Left lung (tissue), 10 donors: ENCODE results near the gene ALG1. TPM values are rescaled to one million over a fixed set of nuclear protein-coding genes. Genes with fewer than 3 reads are reported as not detected.
A peak's percentile ranks its signal among the peaks of the same experiment; 100 is the strongest.
"Not testable (repeated sequence)": the region's sequence is repeated elsewhere in the genome, so short reads cannot be mapped to it uniquely, and the experiment has no call there.

Experiments used
- ATAC-seq: fragments of 200-7000 bp; cut with Tn5 transposase; one replicate; pipeline ENCODE4 v1.9.1; 2020; ENCODE audit warnings: moderate library complexity
- DNase-seq, 4 donors: peaks; one replicate each; pipeline ENCODE4 v3.0.0-alpha.2; 2013 to 2020
- H3K27ac ChIP-seq, 2 donors: fragments of 200-600 bp; sonication (generic) in 1 of 2; one replicate each; pipeline versions ENCODE4 v1.5.0 to v1.8.0; 2020 to 2021
- H3K27me3 ChIP-seq, 2 donors: fragments of 200-600 bp; sonication (generic) in 1 of 2; one replicate each; pipeline versions ENCODE4 v1.5.0 to v1.8.0; 2020 to 2021
- H3K36me3 ChIP-seq, 2 donors: fragments of 200-600 bp; sonication (generic) in 1 of 2; one replicate each; pipeline versions ENCODE4 v1.5.0 to v1.8.0; 2020 to 2021
- H3K4me1 ChIP-seq, 2 donors: fragments of 200-600 bp; one replicate each; pipeline ENCODE4 v1.8.0; 2021
- H3K4me3 ChIP-seq, 2 donors: fragments of 200-600 bp; sonication (generic) in 1 of 2; one replicate each; pipeline versions ENCODE4 v1.5.0 to v1.8.0; 2020 to 2021; ENCODE audit warnings: mild to moderate bottlenecking in 1 of 2
- H3K9me3 ChIP-seq, 2 donors: fragments of 200-600 bp; sonication (generic) in 1 of 2; one replicate each; pipeline versions ENCODE4 v1.5.0 to v1.8.0; 2020 to 2021
- CTCF ChIP-seq, 2 donors: fragments of 200-600 bp; sonication (generic) in 1 of 2; IDR thresholded peaks; one replicate each; pipeline versions ENCODE4 v1.5.0 to v1.8.0; 2021; ENCODE audit warnings: antibody characterized with exemption in 2 of 2
- intact Hi-C, 2 donors: fragments of 100-400 bp; cut with DNase I; formaldehyde crosslinking; loops; one replicate each; pipeline versions ENCODE4 v1.11.2 to v1.14.2; 2022
- polyA plus RNA-seq, 6 donors: library from polyadenylated mRNA; unstranded; fragments of 120-200 nt; gene quantifications; one replicate each; pipeline ENCODE4 v1.2.1, GENCODE V29; 2013; ENCODE audit not compliant: insufficient read length in 6 of 6
- total RNA-seq, 2 donors: library from RNA; stranded (reverse); fragmentation: NEBNext Ultra II Directional; extraction: Animal tissue kit (Norgen Biotek cat#: 25700); gene quantifications; one replicate each; pipeline ENCODE4 v1.2.1, GENCODE V29; 2021
- donor health status: DM: no; HTN: yes; CAD: no.
- donor health status: DM: no; HTN: no; CAD: no.

The ALG1 gene
- total and polyA plus RNA-seq, 8 donors: 20.2 to 39.0 (median 21.8) TPM

- H3K27me3 ChIP-seq, intact Hi-C loops, H3K36me3 ChIP-seq, H3K9me3 ChIP-seq: not testable (repeated sequence)
- Histone ChIP-seq H3K27ac (peak within 1 kb of the TSS; percentile 39 to 77), H3K4me1 (peaks cover 0 to 14% of the 10 kb centered on the region in 2 donors), H3K4me3 (peak within 1 kb of the TSS; percentile 54 to 76)
- DNase-seq (peak; percentile 95 to 100 (median 98)), ATAC-seq (peak; percentile 100)
These were observed 26.0 kb downstream of the ALG1 start, which contains the start of gene EEF2KMT for GRCh38 chr16:5097470-5098220. TSS of gene EEF2KMT (minus strand) at chr16:5097795. CDS start at chr16:5097739, 56 bp downstream.

- DNase-seq: peak; percentile 67 to 94 (median 86)
- H3K36me3 ChIP-seq, H3K9me3 ChIP-seq, ATAC-seq, H3K27me3 ChIP-seq, intact Hi-C loops: not testable (repeated sequence)
- peak overlapping the region; percentile 39 to 77 for H3K27ac ChIP-seq
- peak overlapping the region; percentile 38 to 76 for H3K4me3 ChIP-seq
- H3K4me1 ChIP-seq: peaks cover 0 to 14% of the 10 kb centered on the region in 2 donors
These were observed 26.8 kb downstream of the ALG1 start for GRCh38 chr16:5098221-5099159.

GRCh38 chr16:5099174-5099573 is 27.5 kb downstream of the ALG1 start:
- H3K27ac ChIP-seq, intact Hi-C loops, ATAC-seq, H3K27me3 ChIP-seq, DNase-seq, H3K36me3 ChIP-seq, H3K9me3 ChIP-seq: not testable (repeated sequence)
- H3K4me1 ChIP-seq: peaks cover 0 to 14% of the 10 kb centered on the region in 2 donors
- H3K4me3 ChIP-seq: peak overlapping the region in 1 of 2 donors; percentile 76

- H3K27ac ChIP-seq, H3K4me3 ChIP-seq, H3K4me1 ChIP-seq, H3K36me3 ChIP-seq, H3K27me3 ChIP-seq, H3K9me3 ChIP-seq, ATAC-seq, intact Hi-C loops, DNase-seq: not testable (repeated sequence)
These were observed 31.8 kb downstream of the ALG1 start for GRCh38 chr16:5103296-5104032.

GRCh38 chr16:5105039-5105438 is 33.4 kb downstream of the ALG1 start:
- H3K4me1 ChIP-seq, H3K36me3 ChIP-seq, ATAC-seq, H3K9me3 ChIP-seq, DNase-seq, H3K4me3 ChIP-seq, intact Hi-C loops, H3K27ac ChIP-seq, H3K27me3 ChIP-seq: not testable (repeated sequence)

- Histone ChIP-seq H3K27ac (no peak overlapping the region), H3K36me3 (no peaks in the 10 kb centered on the region), H3K4me3 (no peak overlapping the region), H3K9me3 (no peaks in the 10 kb centered on the region), H3K4me1 (no peaks in the 10 kb centered on the region), H3K27me3 (no peaks in the 10 kb centered on the region)
- intact Hi-C loops: no loop called here
- TF ChIP-seq CTCF (IDR thresholded peaks at IDR 0.05): no peak
- DNase-seq (no peak), ATAC-seq (no peak)
These were observed 37.0 kb downstream of the ALG1 start for GRCh38 chr16:5108505-5109158.

- DNase-seq, ATAC-seq, H3K27me3 ChIP-seq, H3K4me3 ChIP-seq, H3K9me3 ChIP-seq, H3K4me1 ChIP-seq, intact Hi-C loops, H3K27ac ChIP-seq, H3K36me3 ChIP-seq: not testable (repeated sequence)
These were observed 39.3 kb downstream of the ALG1 start for GRCh38 chr16:5110933-5111332.

GRCh38 chr16:5116780-5117295 is 45.2 kb downstream of the ALG1 start:
- H3K4me3 ChIP-seq, H3K9me3 ChIP-seq, DNase-seq, H3K4me1 ChIP-seq, intact Hi-C loops, ATAC-seq, H3K27ac ChIP-seq, H3K36me3 ChIP-seq: not testable (repeated sequence)
- peaks cover 0 to 11% of the 10 kb centered on the region in 2 donors for H3K27me3 ChIP-seq

- H3K4me1 ChIP-seq, H3K9me3 ChIP-seq, H3K27ac ChIP-seq, H3K36me3 ChIP-seq, intact Hi-C loops, H3K4me3 ChIP-seq, ATAC-seq: not testable (repeated sequence)
- H3K27me3 ChIP-seq: peaks cover 0 to 11% of the 10 kb centered on the region in 2 donors
- peak in 3 of 4 donors; percentile 25 to 66 (median 36) for DNase-seq
These were observed 45.9 kb downstream of the ALG1 start for GRCh38 chr16:5117300-5118087.

GRCh38 chr16:5131467-5132004 is 59.9 kb downstream of the ALG1 start:
- H3K4me1 ChIP-seq, DNase-seq, H3K9me3 ChIP-seq, H3K4me3 ChIP-seq, H3K36me3 ChIP-seq, H3K27ac ChIP-seq, ATAC-seq, intact Hi-C loops: not testable (repeated sequence)
- peaks cover 0 to 16% of the 10 kb centered on the region in 2 donors for H3K27me3 ChIP-seq
